K562 (cell line): Measurements from ENCODE around the gene SMG9. TPM values are rescaled to one million over a fixed set of nuclear protein-coding genes. Genes with fewer than 3 reads are reported as not detected.

Experiments
- ARNT ChIP-seq, 2 experiments: fragments of 450-650 bp; IDR thresholded peaks; 2 replicates each; pipeline ENCODE4 v1.6.1; 2016; ENCODE audit warnings: mild to moderate bottlenecking in 1 of 2
- CBX1 ChIP-seq: sonication (generic); IDR thresholded peaks from 2 replicates; pipeline ENCODE4 v1.6.1; 2016; ENCODE audit warnings: antibody characterized with exemption, low read depth, mild to moderate bottlenecking
- CREM ChIP-seq: IDR thresholded peaks from 2 replicates; pipeline ENCODE4 v1.6.1; 2014; ENCODE audit warnings: antibody characterized with exemption, low read depth
- EP300 ChIP-seq: IDR thresholded peaks from 2 replicates; pipeline ENCODE4 v1.6.1; 2012; ENCODE audit warnings: low read length, improper control_type of control experiment
- EZH2 ChIP-seq: IDR thresholded peaks from 2 replicates; pipeline ENCODE4 v1.6.1; 2012; ENCODE audit warnings: low read depth, mild to moderate bottlenecking, inconsistent platforms, low read length, borderline replicate concordance
- FOXP1 ChIP-seq: sonication (generic); formaldehyde crosslinking; IDR thresholded peaks from 2 replicates; pipeline ENCODE4 v1.8.0; 2022; ENCODE audit warnings: mild to moderate bottlenecking, missing genetic modification reagents
- HEY1 ChIP-seq: fragments of 250-450 bp; sonication (Bioruptor Pico); IDR thresholded peaks from 2 replicates; pipeline ENCODE4 v1.5.0; 2020; ENCODE audit warnings: mild to moderate bottlenecking, moderate library complexity, borderline replicate concordance
- MED1 ChIP-seq: sonication (generic); formaldehyde crosslinking; IDR thresholded peaks from 2 replicates; pipeline ENCODE4 v1.8.1; 2023; ENCODE audit warnings: missing genetic modification reagents, borderline replicate concordance
- NONO ChIP-seq, 2 experiments: fragments of 200-400 bp in 1 of 2; fragments of 450-650 bp in 1 of 2; formaldehyde crosslinking in 1 of 2; IDR thresholded peaks; 2 replicates each; pipeline ENCODE4 v1.6.1; 2017; ENCODE audit warnings: low read depth in 2 of 2, mild to moderate bottlenecking in 2 of 2, moderate library complexity in 2 of 2, low read length in 1 of 2
- NR2F6 ChIP-seq: fragments of 450-650 bp; formaldehyde crosslinking; IDR thresholded peaks from 2 replicates; pipeline ENCODE4 v1.4.0; 2020; ENCODE audit warnings: mild to moderate bottlenecking
- PHF20 ChIP-seq: fragments of 450-650 bp; IDR thresholded peaks from 2 replicates; pipeline ENCODE4 v1.6.1; 2018; ENCODE audit not compliant: partially characterized antibody
- SREBF1 ChIP-seq: fragments of 150-350 bp; IDR thresholded peaks from 2 replicates; pipeline ENCODE4 v1.6.1; 2014; ENCODE audit warnings: antibody characterized with exemption, low read depth, low read length, borderline replicate concordance
- TAF9B ChIP-seq: fragments of 450-650 bp; IDR thresholded peaks from 2 replicates; pipeline ENCODE4 v1.6.1; 2018; ENCODE audit warnings: mild to moderate bottlenecking; ENCODE audit not compliant: partially characterized antibody
- ZC3H8 ChIP-seq: fragments of 450-650 bp; IDR thresholded peaks from 2 replicates; pipeline ENCODE4 v1.6.1; 2017
- ZFPM2 ChIP-seq: fragments of 250-450 bp; sonication (Bioruptor Pico); IDR thresholded peaks from 2 replicates; pipeline ENCODE4 v1.5.1; 2022; ENCODE audit warnings: mild to moderate bottlenecking
- ZNF699 ChIP-seq: fragments of 250-450 bp; sonication (Bioruptor Pico); IDR thresholded peaks from 2 replicates; pipeline ENCODE4 v1.8.0; 2021; ENCODE audit warnings: mild to moderate bottlenecking, moderate library complexity; ENCODE audit not compliant: insufficient replicate concordance
- polyA plus RNA-seq, 8 experiments: library from polyadenylated mRNA; depleted of rRNA in 4 of 8; stranded (reverse) in 5 of 8; unstranded in 3 of 8; fragments of >200 nt; fragmentation: Nextera tagmentation in 2 of 8; fragmentation: Illumina TruSeq in 1 of 8; extraction: Ambion mirVana in 2 of 8; extraction: Trizol in 1 of 8; gene quantifications; 2 replicates each; pipeline versions ENCODE4 v1.2.1 to v1.2.3, GENCODE V29; 2011 to 2014; ENCODE audit warnings: inconsistent platforms in 1 of 8, missing spikeins in 1 of 8
- total RNA-seq, 7 experiments: library from RNA; depleted of rRNA in 6 of 7; stranded (reverse); fragments of >200 nt in 6 of 7; fragmentation: Illumina TruSeq in 2 of 7; extraction: Trizol in 2 of 7; gene quantifications; 2 replicates each; pipeline versions ENCODE4 v1.2.1 to v1.2.3, GENCODE V29; 2011 to 2021; ENCODE audit warnings: low replicate concordance in 1 of 7
- TF ChIP-seq, protein P1 (sequence below): IDR thresholded peaks from 2 replicates; pipeline ENCODE4 v1.6.1; 2012; ENCODE audit warnings: low read depth, low read length, improper control_type of control experiment, borderline replicate concordance
- TF ChIP-seq, protein P2 (sequence below): fragments of 150-350 bp; IDR thresholded peaks from 2 replicates; pipeline ENCODE4 v1.6.1; 2014; ENCODE audit warnings: low read depth, mild to moderate bottlenecking, low read length, borderline replicate concordance
- TF ChIP-seq, protein P3 (sequence below): fragments of 450-650 bp; conservative IDR thresholded peaks from 2 replicates; pipeline ENCODE4 v1.6.1; 2016; ENCODE audit warnings: missing genetic modification characterization, low read depth, mild to moderate bottlenecking, control low read depth, missing compliant biosample characterization
- TF ChIP-seq, protein P4 (sequence below): fragments of 250-450 bp; sonication (Bioruptor Pico); IDR thresholded peaks from 2 replicates; pipeline ENCODE4 v1.4.0; 2020; ENCODE audit warnings: mild to moderate bottlenecking

Gene SMG9
- total and polyA plus RNA-seq, 9 of the 15 experiments (the other 6 are each of a cell fraction or from before 2014, with no cell fraction given), result 1.7 to 79.7 (median 40.2) TPM

DNA sequence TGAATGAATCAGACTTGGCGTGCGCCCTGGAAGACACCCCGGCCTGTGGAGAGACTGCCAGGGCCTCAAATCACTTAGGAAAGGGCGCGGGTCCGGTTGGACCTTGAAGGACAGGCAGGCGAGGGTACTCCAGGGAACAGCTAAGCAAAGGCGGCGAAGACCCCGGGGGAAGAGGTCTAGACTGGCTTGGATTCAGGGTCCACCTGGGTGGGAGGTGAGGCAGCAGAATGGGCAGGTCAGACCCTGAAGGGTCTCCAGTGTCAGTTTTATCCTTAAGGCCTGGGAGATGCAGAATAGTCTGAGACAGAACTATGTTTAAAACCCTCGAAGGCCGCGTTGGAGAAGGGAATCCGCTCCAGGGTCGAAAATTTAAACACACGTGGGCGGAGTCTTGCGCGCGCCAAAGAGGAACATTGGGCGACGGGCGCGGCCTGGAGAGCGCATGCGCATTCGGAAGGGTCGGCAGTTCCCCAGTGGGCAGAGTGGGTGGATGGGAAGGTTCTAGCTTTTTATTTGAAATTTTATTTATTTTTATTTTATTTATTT lies 567 bp upstream of the SMG9 start (continued):
- TF ChIP-seq, protein P1, sequence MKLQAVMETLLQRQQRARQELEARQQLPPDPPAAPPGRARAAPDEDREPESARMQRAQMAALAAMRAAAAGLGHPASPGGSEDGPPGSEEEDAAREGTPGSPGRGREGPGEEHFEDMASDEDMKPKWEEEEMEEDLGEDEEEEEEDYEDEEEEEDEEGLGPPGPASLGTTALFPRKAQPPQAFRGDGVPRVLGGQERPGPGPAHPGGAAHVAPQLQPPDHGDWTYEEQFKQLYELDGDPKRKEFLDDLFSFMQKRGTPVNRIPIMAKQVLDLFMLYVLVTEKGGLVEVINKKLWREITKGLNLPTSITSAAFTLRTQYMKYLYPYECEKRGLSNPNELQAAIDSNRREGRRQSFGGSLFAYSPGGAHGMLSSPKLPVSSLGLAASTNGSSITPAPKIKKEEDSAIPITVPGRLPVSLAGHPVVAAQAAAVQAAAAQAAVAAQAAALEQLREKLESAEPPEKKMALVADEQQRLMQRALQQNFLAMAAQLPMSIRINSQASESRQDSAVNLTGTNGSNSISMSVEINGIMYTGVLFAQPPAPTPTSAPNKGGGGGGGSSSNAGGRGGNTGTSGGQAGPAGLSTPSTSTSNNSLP, result no peak
- no peak for TF ChIP-seq NR2F6 (CRISPR knock-in tag)
- TF ChIP-seq HEY1, result no peak
- peak in 1 of 2 experiments; percentile 43; a peak in 1 of 4 replicates for TF ChIP-seq ARNT (IDR thresholded peaks at IDR 0.05)
- no peak for TF ChIP-seq TAF9B
- TF ChIP-seq FOXP1 (CRISPR knock-in tag), result no peak
- peak; percentile 34; the same call in 1 of the 2 replicates for TF ChIP-seq CREM
- TF ChIP-seq NONO (IDR thresholded peaks at IDR 0.05; ENCODE audit: low read depth in 2 of 2, low read length in 1 of 2), result 0 out of 4 replicates have a peak, but pooled peaks of 1 of the 2 experiments have one; percentile 38
- no peak for TF ChIP-seq CBX1
- TF ChIP-seq ZC3H8, result no peak
- TF ChIP-seq, protein P2, sequence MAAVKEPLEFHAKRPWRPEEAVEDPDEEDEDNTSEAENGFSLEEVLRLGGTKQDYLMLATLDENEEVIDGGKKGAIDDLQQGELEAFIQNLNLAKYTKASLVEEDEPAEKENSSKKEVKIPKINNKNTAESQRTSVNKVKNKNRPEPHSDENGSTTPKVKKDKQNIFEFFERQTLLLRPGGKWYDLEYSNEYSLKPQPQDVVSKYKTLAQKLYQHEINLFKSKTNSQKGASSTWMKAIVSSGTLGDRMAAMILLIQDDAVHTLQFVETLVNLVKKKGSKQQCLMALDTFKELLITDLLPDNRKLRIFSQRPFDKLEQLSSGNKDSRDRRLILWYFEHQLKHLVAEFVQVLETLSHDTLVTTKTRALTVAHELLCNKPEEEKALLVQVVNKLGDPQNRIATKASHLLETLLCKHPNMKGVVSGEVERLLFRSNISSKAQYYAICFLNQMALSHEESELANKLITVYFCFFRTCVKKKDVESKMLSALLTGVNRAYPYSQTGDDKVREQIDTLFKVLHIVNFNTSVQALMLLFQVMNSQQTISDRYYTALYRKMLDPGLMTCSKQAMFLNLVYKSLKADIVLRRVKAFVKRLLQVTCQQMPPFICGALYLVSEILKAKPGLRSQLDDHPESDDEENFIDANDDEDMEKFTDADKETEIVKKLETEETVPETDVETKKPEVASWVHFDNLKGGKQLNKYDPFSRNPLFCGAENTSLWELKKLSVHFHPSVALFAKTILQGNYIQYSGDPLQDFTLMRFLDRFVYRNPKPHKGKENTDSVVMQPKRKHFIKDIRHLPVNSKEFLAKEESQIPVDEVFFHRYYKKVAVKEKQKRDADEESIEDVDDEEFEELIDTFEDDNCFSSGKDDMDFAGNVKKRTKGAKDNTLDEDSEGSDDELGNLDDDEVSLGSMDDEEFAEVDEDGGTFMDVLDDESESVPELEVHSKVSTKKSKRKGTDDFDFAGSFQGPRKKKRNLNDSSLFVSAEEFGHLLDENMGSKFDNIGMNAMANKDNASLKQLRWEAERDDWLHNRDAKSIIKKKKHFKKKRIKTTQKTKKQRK, result no peak
- no peak for TF ChIP-seq ZNF699
- no peak; the same call in 1 of the 2 replicates for TF ChIP-seq EP300
- TF ChIP-seq EZH2, result no peak
- TF ChIP-seq SREBF1, result no peak
- TF ChIP-seq, protein P3, sequence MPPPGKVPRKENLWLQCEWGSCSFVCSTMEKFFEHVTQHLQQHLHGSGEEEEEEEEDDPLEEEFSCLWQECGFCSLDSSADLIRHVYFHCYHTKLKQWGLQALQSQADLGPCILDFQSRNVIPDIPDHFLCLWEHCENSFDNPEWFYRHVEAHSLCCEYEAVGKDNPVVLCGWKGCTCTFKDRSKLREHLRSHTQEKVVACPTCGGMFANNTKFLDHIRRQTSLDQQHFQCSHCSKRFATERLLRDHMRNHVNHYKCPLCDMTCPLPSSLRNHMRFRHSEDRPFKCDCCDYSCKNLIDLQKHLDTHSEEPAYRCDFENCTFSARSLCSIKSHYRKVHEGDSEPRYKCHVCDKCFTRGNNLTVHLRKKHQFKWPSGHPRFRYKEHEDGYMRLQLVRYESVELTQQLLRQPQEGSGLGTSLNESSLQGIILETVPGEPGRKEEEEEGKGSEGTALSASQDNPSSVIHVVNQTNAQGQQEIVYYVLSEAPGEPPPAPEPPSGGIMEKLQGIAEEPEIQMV (tag), result 0 out of 2 replicates have a peak, but pooled peaks have one; percentile 46
- TF ChIP-seq ZFPM2 (CRISPR knock-in tag), result no peak
- TF ChIP-seq, protein P4, sequence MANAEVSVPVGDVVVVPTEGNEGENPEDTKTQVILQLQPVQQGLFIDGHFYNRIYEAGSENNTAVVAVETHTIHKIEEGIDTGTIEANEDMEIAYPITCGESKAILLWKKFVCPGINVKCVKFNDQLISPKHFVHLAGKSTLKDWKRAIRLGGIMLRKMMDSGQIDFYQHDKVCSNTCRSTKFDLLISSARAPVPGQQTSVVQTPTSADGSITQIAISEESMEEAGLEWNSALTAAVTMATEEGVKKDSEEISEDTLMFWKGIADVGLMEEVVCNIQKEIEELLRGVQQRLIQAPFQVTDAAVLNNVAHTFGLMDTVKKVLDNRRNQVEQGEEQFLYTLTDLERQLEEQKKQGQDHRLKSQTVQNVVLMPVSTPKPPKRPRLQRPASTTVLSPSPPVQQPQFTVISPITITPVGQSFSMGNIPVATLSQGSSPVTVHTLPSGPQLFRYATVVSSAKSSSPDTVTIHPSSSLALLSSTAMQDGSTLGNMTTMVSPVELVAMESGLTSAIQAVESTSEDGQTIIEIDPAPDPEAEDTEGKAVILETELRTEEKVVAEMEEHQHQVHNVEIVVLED (CRISPR knock-in tag), result no peak
- TF ChIP-seq MED1, result no peak
- peak; percentile 19 for TF ChIP-seq PHF20
